HG03342 (cell line): Measurements from ENCODE around the gene GRID1.
"Not testable (repeated sequence)": the region's sequence is repeated elsewhere in the genome, so short reads cannot be mapped to it uniquely, and the experiment has no call there.

Experiments
- ATAC-seq: cut with Tn5 transposase; IDR thresholded peaks from one replicate; pipeline ENCODE4 v1.9.1; 2021; ENCODE audit warnings: mild to moderate bottlenecking, moderate library complexity; ENCODE audit not compliant: unreplicated experiment

Gene GRID1

DNA sequence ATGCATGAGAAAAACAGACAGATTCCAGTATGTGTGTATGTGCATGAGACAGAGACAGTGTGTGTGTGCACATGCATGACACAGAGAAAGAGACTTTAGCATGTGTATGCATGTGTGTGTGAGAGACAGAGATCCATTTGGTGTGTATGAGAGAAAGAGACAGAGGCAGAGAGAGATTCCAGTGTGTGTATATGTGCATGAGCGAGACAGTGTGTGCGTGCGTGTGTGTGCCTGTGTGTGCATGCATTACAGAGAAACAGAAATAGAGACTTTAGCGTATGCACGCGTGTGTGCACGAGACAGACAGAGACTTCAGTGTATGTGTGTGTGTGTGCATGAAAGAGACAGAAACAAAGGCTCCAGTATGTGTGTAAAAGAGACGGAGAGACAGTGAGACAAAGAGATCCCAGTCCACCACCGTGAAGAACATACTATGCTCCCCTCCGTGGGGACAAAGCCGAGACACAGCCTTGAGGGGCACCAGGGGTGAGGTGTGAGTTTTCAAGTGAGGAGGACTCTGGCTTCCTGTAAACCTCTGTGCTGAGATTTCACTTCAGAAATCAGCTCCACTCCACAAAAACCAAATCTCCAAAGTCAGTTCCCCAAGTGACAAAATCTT, 188.9 kb downstream of the GRID1 start:
- ATAC-seq = no peak

- ATAC-seq = no peak
Measured at GRCh38 chr10:86176850-86177536, 189.6 kb downstream of the GRID1 start.

DNA sequence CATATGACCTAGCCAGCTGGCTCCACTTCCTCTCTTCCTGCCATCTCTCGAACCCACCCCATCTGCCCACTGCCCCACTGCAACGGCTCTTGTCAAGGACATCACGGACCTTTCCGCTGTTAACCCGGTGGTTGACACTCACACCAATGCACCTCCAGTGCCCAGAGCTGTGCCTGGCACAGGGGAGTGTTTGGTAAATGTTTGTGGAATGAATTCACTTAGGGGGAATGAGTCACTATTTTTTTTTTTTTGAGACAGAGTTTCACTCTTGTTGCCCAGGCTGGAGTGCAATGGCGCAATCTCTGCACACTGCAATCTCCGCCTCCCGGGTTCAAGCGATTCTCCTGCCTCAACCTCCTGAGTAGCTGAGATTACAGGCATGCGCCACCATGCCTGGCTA, 191.1 kb downstream of the GRID1 start:
- not testable (repeated sequence) for ATAC-seq

- no peak for ATAC-seq
Measured at GRCh38 chr10:86172301-86172700, 194.3 kb downstream of the GRID1 start.

DNA sequence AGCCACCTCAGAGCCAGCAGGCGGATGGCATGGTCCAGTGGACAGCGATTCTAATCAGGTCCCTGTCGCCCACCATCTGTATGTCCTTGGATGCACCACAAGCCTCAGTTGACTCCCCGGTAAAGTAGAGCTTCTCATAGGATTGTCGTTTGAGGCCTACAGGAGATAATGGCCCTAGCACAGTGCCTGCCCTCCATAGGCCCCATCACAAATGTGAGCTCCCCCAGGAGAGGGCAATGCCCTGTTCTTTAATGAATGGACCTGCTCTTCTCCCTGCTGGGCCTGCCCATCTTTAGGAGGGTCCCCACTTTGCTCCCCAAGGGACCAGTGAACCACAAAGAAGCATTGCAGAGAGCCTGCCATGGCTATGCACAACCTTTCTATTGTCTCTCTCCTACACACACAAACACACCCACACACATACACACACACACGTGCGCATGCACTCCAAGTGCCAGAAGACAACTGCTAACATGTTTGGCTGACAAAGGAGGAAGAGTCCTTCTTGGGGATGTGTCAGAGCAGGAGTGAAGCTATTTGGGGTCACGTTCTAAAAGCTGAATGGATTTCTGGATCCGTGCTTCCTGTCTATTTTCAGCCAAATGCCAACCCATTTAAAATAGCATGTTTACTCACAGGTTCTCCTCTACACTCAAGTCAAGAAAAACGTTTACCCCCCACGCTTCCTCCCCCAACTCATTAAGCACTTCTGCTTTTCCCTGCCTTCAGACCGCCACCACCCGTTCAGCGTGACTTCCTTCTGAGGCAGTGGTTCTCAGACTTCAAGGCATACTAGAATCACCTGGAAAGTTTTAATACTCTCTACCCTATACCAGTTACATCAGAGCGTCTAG, 196.1 kb downstream of the GRID1 start:
- ATAC-seq = no peak

GRCh38 chr10:86169506-86170254, 196.9 kb downstream of the GRID1 start:
- ATAC-seq = no peak

- ATAC-seq = no peak
Measured at GRCh38 chr10:86169066-86169465, 197.5 kb downstream of the GRID1 start.

DNA sequence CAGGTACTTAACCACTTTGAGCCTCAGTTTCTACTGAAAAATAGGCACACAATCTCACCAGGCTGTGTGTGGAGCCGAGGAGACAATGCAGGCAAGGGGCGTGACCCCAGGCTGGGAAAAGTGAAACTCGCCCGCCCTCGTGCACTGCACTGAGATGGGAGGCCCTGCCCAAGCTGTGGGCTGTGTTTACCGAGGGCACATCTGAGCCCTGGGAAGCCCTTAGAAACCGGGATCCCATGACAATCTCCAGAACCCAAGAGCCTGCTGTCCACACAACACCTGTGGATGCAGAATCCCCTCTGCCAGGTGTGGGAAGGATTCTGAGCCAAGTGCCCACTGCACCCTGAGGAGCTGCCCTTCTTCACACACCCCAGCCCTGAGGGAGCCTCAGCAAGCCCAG, 198.3 kb downstream of the GRID1 start:
- ATAC-seq = no peak

DNA sequence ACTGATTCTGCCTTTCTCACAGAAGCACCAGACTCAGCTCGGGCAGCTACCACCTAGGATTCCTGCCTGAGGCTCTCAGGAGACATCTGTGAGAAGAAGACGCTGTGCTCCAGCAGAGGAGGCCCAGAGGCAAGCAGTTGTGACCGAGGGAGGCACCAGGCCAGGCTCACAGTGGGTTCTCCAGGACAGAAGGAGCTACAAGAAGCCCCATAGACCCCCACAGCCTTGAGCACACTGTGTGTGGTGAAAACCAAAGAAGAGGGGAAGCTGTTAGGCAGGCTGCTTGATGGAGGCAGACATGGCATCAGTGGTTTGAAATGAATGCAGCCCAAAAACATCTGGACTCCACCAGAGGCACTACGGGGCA, 198.8 kb downstream of the GRID1 start:
- no peak for ATAC-seq

GRCh38 chr10:86167121-86167761, 199.4 kb downstream of the GRID1 start:
- no peak for ATAC-seq

DNA sequence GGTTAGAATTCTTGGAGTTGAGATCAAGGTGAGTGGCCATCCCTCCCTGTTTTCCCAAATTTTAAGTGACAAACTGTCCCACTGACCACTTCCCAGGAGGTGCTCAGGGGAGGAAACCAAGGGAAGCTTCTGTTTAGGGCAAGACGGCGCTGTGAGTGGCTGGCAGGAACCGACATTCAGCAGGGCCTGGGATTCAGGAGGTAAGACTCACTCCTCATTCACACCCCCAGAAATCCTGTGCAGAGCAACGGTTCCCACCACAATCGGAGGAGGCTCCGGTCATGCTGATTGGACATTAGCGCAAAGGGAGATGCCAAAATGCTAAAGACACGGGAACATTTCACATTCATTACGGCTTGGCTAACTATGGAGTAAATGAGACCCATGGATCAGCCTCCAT, 200.9 kb downstream of the GRID1 start:
- no peak for ATAC-seq

DNA sequence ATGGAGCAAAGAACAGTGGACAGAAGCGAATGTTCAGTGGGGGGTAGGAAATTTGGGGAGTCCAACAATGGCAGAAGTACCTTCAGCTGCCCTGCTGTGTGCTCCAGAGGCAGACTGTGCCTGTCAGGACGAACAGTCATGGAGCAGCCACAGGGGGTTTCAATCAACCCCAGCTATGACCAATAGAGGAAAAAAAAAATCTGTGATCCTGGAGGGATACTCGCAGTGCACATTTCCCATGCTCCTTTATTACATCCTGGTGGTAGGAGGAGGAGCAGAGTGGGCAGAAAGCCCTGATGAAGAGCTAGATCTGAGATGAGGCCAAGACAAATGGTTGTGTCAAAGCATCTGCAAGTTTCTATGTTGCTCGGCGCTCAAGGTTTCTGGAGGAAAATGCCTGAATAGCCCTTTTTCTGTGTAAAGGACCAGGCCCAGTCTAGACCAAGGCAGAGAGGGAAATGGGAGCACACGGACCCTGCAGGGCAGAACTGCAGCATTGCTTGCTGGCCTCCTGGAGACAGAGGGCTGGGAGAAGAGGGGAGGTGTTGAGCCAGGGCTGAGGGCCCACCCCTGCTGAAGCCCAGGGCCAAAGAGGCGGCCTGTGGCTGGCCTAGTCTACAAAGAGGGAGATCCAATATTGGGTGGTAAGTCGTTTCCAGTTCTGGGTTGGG, 201.5 kb downstream of the GRID1 start:
- ATAC-seq = no peak

GRCh38 chr10:86164174-86164774, 202.3 kb downstream of the GRID1 start:
- ATAC-seq = no peak

GRCh38 chr10:86163522-86164173, 202.9 kb downstream of the GRID1 start:
- ATAC-seq = no peak

- ATAC-seq = no peak
Measured at GRCh38 chr10:86162696-86163400, 203.7 kb downstream of the GRID1 start.

- no peak for ATAC-seq
Measured at GRCh38 chr10:86162036-86162435, 204.6 kb downstream of the GRID1 start.

GRCh38 chr10:86160890-86161585, 205.6 kb downstream of the GRID1 start:
- ATAC-seq = no peak

DNA sequence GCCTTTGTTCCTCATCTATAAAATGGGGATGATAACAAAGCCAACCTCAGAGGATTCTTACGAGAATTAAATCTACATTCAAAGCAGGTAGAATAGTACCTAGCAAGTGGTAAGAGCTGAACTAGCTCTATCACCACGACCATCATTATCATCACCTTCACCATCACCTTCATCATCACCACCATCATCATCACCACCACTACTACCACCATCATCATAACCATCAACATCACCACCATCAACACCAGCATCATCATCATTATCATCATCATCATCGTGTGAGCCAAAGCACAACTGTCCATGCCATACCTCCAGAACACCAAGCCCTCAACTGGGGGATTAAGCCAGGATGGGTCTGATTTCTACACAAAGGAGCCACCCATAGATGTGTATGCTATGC, 206.8 kb downstream of the GRID1 start:
- ATAC-seq = no peak
